Dendritic cell treated with granulocyte-macrophage colony-stimulating factor and Interleukin-4, amounts not matched to agents 40 ng/mL and 50 ng/mL, for 4 days (primary cell): ENCODE results near the gene RBM19.

Experiments used
- H3K27ac Mint-ChIP-seq: one replicate; pipeline ENCODE4 v1.8.0; 2022; ENCODE audit warnings: mild to moderate bottlenecking, mixed read lengths
- H3K27me3 Mint-ChIP-seq: one replicate; pipeline ENCODE4 v1.8.0; 2022; ENCODE audit warnings: mild to moderate bottlenecking, mixed read lengths
- H3K36me3 Mint-ChIP-seq: one replicate; pipeline ENCODE4 v1.8.0; 2022; ENCODE audit warnings: low read depth, mixed read lengths
- H3K4me1 Mint-ChIP-seq: one replicate; pipeline ENCODE4 v1.8.0; 2022; ENCODE audit warnings: low read depth, mixed read lengths
- H3K4me3 Mint-ChIP-seq: one replicate; pipeline ENCODE4 v1.8.0; 2022; ENCODE audit warnings: mild to moderate bottlenecking, moderate library complexity, mixed read lengths
- H3K9me3 Mint-ChIP-seq: one replicate; pipeline ENCODE4 v1.8.0; 2022; ENCODE audit warnings: mixed read lengths
- intact Hi-C: fragments of 100-400 bp; cut with micrococcal nuclease; formaldehyde crosslinking; loops from one replicate; pipeline ENCODE4 v1.15.0; 2022

RBM19 gene

DNA sequence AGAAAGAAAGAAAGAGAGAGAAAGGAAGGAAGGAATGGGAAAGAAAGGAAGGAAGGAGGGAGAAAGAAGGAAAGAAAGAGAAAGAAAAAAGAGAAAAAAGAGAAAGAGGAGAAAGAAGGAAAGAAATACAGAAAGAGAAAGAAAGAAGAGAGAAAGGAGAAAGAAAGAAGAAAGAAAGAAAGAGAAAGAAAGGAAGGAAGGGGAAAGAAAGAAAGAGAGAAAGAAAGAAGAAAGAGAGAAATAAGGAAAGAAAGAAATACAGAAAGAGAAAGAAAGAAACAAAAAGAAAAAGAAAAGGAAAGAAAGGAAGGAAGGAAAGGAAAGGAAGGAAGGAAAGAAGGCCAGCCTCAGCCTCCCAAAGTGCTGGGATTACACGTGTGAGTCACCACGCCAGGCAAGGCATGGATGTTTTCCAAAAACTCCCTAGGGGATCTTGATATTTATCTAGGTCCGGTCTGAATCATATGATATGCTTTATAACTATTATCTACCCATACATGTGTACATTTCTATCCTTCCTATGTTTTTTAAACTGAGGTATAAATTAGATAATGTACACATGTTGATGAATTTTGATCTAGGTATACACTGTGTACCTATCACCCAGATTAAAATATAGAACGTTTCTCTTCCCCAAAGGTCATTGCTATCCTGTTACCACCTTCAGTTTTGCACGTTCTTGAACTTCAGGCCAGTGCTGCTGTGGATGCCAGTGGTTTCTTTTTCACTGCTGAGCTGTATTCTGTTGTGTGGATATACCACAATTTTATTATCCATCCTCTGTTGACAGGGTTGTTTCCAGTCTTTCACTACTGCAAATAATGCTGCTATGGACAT lies 177.9 kb downstream of the RBM19 start:
- intact Hi-C loops: no loop called here
- no peaks in the 10 kb centered on the region for H3K4me1 Mint-ChIP-seq
- H3K27ac Mint-ChIP-seq: no peak overlapping the region
- no peaks in the 10 kb centered on the region for H3K36me3 Mint-ChIP-seq
- peaks cover 18% of the 10 kb centered on the region for H3K27me3 Mint-ChIP-seq
- H3K4me3 Mint-ChIP-seq: no peak overlapping the region
- H3K9me3 Mint-ChIP-seq: no peaks in the 10 kb centered on the region

DNA sequence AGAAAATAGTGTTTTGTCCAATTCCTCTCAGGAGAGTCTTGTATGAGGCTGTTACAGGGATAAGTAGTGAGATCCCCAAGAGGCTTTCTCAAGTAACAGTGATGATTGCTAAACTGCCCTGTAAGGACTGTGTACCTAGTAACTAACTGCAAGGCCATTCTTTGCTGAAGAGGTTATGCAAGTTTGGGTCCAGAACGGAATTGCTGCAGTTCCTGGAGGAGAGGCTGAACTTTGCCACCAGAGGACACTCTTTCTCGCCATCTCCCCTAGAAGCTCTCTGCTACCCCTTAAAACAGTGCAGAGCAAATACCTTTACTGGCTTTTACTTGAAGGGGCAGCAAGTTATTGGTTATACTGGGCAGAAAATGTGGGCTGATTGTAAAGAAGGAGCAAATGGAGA lies 180.0 kb downstream of the RBM19 start:
- intact Hi-C loops: no loop called here
- Mint-ChIP-seq H3K36me3 (no peaks in the 10 kb centered on the region), H3K27ac (no peak overlapping the region), H3K4me1 (no peaks in the 10 kb centered on the region), H3K27me3 (peaks cover 25% of the 10 kb centered on the region), H3K9me3 (no peaks in the 10 kb centered on the region), H3K4me3 (no peak overlapping the region)

DNA sequence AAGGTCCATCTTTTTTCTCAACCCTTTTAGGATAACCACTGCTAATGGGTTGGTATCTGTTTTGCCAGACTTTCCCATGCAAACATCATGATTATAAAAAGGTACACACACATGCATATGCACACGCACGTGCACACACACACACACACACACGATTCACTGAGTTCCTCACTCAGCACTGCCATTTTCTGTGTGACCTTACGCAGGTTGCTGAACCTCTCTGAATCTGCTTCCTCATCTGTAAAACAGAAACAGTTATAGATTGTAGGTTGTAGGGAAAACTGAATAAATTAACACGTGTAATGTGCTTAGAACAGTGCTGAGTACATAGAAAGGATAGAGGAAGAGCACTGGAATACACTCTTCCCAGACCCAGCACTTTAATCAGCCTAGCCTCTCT lies 182.3 kb downstream of the RBM19 start:
- intact Hi-C loops: no loop called here
- Mint-ChIP-seq H3K4me3 (no peak overlapping the region), H3K27ac (no peak overlapping the region), H3K36me3 (no peaks in the 10 kb centered on the region), H3K4me1 (no peaks in the 10 kb centered on the region), H3K9me3 (no peaks in the 10 kb centered on the region), H3K27me3 (peaks cover 32% of the 10 kb centered on the region)

DNA sequence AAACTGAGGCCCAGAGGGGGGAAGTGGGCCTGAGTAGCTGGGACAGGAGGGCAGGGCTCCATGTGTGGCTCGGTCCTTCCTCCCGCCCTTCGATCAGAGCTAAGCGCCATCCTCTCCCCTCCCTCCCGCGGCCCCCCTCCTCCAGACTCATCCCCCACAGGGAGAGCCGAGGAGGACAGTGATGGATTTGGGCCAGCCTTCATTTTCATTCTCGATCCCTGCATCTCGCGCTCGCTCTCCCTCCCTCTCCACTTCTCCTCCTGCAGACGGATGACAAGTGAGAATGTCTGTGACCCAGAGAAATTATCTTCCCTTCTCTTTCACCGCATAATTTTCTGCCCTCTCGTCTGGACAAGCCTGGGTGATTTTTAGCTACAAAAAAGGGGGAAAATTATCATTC lies 183.3 kb downstream of the RBM19 start:
- Mint-ChIP-seq H3K9me3 (no peaks in the 10 kb centered on the region), H3K27ac (no peak overlapping the region), H3K27me3 (peaks cover 32% of the 10 kb centered on the region), H3K4me3 (no peak overlapping the region), H3K4me1 (no peaks in the 10 kb centered on the region), H3K36me3 (no peaks in the 10 kb centered on the region)
- intact Hi-C loops: no loop called here

DNA sequence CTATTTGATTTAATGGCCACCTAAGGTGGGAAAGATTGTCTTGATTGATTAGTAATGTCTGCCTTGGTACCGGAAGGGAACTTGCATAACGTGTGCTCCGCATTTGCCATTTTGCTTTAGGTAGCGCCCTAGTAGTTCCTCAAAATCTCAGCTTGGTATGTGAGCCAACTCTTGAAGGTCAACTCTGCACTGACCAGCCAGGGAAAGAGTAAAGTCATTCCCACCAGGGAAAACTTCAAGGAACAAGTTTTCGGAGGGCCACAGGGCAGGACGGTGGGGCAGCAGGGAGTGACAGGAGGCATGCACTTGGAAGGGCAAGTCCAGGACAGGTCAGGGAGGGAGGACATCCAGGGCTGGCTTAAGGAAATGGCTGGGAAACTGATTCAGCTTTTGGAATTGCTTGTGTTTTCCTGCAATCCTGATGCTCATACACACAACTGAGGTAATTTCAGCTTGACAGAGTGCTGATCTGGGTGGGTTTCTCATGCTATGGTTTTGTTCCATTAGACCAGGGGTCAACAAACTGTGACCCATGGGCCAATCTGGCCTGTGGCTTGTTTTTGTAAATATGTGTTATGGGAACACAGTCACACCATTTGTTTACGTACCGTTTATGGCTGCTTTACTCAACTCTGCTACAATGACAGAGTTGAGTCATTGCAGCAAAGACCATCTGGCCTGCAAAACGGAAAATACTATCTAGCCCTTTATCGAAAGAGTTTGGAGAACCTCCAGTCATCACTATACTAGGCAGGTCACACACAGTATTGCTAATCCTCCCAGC lies 184.5 kb downstream of the RBM19 start:
- Mint-ChIP-seq H3K27me3 (peaks cover 24% of the 10 kb centered on the region), H3K9me3 (no peaks in the 10 kb centered on the region), H3K27ac (no peak overlapping the region), H3K36me3 (no peaks in the 10 kb centered on the region), H3K4me1 (no peaks in the 10 kb centered on the region), H3K4me3 (no peak overlapping the region)
- intact Hi-C loops: no loop called here

DNA sequence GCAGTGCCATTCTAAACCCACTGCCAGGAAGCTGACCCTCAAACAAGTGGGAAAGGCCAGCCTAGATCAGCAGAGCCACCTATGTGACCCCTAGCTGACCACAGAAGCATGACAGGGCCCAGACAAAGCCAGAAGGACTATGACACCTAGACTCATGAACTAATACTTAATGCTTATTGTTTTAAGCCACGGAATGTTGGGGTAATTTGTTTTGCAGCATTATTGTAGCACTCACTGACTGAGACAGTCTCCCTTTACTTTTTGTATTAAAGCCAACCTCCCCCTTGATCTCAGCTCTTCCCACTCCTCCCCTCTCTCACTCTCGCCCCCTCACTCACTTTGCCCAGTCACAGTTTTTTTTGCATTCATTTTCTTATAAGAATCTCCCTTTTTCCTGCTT lies 186.4 kb downstream of the RBM19 start:
- Mint-ChIP-seq H3K4me3 (no peak overlapping the region), H3K27ac (no peak overlapping the region), H3K27me3 (peaks cover 20% of the 10 kb centered on the region), H3K9me3 (no peaks in the 10 kb centered on the region), H3K36me3 (no peaks in the 10 kb centered on the region), H3K4me1 (no peaks in the 10 kb centered on the region)
- intact Hi-C loops: no loop called here

DNA sequence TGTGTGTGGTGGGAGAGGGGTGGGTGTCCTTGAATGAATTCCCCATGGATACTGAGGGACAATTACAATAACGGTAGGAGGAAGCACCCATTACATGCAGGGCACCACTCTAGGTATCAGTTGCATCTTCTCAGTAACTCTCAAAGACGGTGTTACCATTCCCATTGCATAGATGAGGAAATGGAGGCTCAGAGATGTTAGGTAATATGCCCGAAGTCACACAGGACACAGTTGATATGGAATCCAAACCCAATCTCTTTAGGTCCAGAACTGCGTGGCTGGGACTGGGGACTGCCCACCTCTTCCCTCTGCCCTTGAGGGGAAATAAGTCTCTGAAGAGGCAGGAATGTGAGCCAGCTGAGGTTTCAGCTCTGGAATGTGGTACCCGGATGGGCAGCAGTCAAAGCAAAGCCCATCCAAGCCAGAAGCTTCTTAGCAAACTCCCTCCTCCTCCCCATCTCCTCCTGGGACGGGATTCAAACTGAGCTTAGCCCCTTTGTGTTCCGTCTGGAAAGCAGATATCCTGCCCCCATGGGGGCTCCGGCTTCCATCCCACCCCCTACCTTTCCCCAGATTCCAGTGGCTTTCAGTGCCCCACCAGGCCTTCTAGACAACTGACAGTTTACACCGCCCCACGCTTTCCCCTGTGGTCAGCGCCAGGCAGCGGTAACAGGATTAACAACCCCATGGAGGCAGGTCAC lies 187.5 kb downstream of the RBM19 start:
- Mint-ChIP-seq H3K4me3 (no peak overlapping the region), H3K4me1 (no peaks in the 10 kb centered on the region), H3K27ac (no peak overlapping the region), H3K27me3 (peaks cover 20% of the 10 kb centered on the region), H3K36me3 (no peaks in the 10 kb centered on the region), H3K9me3 (no peaks in the 10 kb centered on the region)
- intact Hi-C loops: no loop called here

DNA sequence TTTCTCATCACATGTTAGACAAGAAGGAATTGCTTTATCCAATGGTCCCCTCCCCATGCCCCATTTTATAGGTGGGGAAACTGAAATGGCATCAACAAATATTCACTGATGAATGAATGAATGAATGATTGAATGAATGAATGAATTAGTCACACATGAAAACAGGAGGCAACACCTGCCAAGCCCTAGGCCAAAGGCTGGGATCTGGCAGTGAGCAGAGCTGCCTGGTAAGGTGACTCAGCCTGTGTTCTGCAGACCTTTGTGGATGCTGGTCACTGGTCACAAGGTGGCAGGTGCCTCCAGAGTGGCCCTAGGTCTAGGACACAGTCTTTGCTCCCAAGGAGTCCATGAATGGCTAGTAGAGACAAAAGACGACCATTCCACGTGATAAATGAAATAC lies 188.4 kb downstream of the RBM19 start:
- no peaks in the 10 kb centered on the region for H3K4me1 Mint-ChIP-seq
- intact Hi-C loops: no loop called here
- peaks cover 18% of the 10 kb centered on the region for H3K27me3 Mint-ChIP-seq
- no peak overlapping the region for H3K4me3 Mint-ChIP-seq
- H3K36me3 Mint-ChIP-seq: no peaks in the 10 kb centered on the region
- no peaks in the 10 kb centered on the region for H3K9me3 Mint-ChIP-seq
- no peak overlapping the region for H3K27ac Mint-ChIP-seq

DNA sequence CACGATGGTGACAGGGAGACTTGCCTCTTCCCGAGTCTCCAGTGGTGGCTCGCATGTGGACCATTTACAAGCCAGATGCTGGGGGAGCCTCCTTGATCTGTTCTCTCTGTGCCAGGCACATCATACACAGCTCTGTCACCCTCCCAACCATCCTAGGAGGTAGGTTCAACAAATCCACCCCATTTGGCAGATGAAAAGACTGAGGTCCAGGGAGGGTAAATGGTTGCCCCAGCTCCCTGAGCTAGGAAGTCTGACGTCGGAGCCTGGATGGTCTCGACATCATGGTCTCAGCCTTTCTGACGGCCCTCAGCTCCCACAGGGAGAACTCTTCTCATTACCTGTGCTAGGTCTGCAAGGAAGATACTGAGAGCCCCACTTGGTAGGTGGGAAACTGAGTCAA lies 189.6 kb downstream of the RBM19 start:
- H3K27me3 Mint-ChIP-seq: peaks cover 15% of the 10 kb centered on the region
- no peaks in the 10 kb centered on the region for H3K36me3 Mint-ChIP-seq
- H3K4me3 Mint-ChIP-seq: no peak overlapping the region
- H3K4me1 Mint-ChIP-seq: no peaks in the 10 kb centered on the region
- no peaks in the 10 kb centered on the region for H3K9me3 Mint-ChIP-seq
- no peak overlapping the region for H3K27ac Mint-ChIP-seq
- intact Hi-C loops: no loop called here

DNA sequence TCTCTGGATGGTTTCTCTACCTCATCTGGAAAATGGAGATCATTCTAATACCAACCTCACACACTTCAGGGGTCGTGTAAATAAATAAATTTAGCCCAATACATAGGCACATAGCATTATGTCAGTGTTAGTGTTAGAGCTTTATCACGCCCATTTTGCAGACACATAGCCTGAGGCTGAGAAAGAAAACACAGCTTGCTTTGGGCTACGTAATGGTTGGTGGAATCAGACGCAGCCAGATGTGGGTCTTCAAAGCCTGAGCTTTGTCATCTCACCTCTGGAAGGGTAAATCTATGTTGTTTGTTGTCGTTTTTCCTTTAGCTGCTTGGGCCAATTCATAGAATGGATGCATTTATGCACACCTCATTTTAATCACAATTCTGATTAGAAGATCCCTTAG lies 191.6 kb downstream of the RBM19 start:
- Mint-ChIP-seq H3K27me3 (peaks cover 6% of the 10 kb centered on the region), H3K36me3 (no peaks in the 10 kb centered on the region), H3K4me3 (no peak overlapping the region), H3K9me3 (no peaks in the 10 kb centered on the region), H3K27ac (no peak overlapping the region), H3K4me1 (no peaks in the 10 kb centered on the region)
- intact Hi-C loops: no loop called here

DNA sequence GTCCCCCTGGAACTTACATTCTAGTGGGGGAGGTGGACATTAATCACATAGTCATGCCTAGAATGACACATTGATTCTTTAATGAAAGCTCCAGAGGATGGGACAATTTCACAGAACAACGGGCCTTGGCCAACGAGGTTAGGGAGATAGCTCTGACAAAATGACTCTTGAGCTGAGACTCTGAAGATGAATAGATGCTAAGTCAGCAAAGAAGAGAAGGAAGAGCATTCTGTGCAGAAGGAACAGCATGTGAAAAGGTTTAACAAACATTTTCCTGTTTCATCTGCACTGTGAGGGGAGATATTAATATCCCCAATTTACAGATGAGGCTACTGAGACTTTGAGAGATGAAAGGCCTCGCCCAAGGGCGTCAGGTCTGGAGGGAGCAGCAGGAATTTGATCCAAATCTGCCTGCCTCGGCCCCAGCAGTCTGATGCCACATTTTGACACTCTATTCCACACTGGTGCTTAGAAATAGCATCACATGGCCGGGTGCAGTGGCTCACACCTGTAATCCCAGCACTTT lies 193.6 kb downstream of the RBM19 start:
- no peaks in the 10 kb centered on the region for H3K27me3 Mint-ChIP-seq

DNA sequence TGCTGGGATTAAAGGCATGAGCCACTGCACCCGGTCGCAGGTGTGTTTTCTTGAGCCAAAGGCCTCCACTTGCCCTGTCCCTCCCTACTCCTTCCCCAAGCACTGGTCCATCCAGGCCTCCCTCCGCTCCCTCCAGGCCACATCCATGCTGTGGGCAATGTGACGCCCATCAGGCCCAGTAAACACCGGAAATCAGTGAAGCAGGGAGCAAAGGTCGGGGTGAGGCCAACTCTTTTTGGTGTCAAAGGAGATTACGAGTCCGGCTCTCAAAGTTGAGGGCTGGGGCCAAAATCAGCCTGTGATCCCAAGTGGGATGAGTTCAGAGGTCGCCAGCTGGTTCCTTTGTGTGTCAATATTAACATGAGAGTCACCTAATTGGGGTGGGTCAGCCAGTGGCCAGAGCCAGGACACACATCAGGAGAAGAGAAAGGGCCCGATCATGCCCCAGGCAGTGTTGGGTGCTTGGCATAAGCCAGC lies 195.7 kb downstream of the RBM19 start:
- Mint-ChIP-seq H3K27me3 (peaks cover 2% of the 10 kb centered on the region), H3K27ac (no peak overlapping the region), H3K4me3 (no peak overlapping the region), H3K36me3 (no peaks in the 10 kb centered on the region), H3K4me1 (no peaks in the 10 kb centered on the region), H3K9me3 (no peaks in the 10 kb centered on the region)
- intact Hi-C loops: no loop called here

More for the DNA sequence above, 193.6 kb downstream of the RBM19 start:
- no peak overlapping the region for H3K27ac Mint-ChIP-seq
- no peaks in the 10 kb centered on the region for H3K36me3 Mint-ChIP-seq
- no peak overlapping the region for H3K4me3 Mint-ChIP-seq
- H3K4me1 Mint-ChIP-seq: no peaks in the 10 kb centered on the region
- intact Hi-C loops: no loop called here
- H3K9me3 Mint-ChIP-seq: no peaks in the 10 kb centered on the region

DNA sequence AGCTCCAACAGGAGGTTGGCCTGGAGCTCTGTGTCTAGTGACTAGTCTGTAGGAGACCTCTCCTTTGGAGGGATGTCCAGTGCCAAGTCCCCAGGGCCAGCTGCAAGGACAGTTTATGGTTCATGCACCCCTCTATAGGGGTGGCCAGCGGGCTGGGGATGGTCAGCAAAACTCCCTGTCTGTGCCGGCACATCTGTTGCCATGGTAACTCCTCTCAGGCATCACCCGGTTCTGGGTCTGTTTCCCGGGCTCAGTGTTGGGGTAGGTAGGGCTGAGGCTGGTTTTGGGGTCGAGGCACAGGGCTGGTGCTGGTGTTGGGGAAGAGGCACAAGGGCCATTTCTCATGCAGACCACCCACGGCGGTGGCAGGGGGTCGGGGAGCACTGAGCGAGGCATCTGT lies 196.8 kb downstream of the RBM19 start:
- intact Hi-C loops: no loop called here
- H3K9me3 Mint-ChIP-seq: no peaks in the 10 kb centered on the region
- H3K36me3 Mint-ChIP-seq: no peaks in the 10 kb centered on the region
- no peaks in the 10 kb centered on the region for H3K4me1 Mint-ChIP-seq
- H3K27ac Mint-ChIP-seq: no peak overlapping the region
- no peak overlapping the region for H3K4me3 Mint-ChIP-seq
- H3K27me3 Mint-ChIP-seq: peaks cover 5% of the 10 kb centered on the region

DNA sequence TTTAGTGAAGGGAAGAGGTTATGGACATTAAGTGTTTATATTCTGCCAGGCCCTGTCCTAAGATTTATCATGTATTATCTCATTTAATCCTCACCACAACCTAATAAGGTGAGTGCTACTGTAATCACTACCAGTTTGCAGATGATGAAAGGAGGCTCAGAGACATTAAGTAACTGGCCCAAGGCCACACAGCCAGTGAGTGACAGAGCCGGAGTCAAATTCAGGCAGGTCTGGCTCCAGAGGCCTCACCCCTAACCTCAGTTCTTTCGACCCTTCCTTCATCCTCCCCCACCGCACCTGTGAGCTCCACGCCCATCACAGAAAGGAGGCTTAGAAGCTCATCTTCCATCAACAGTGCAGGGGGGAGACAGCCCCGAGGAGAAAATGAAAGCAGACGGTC lies 197.3 kb downstream of the RBM19 start:
- intact Hi-C loops: no loop called here
- Mint-ChIP-seq H3K4me1 (no peaks in the 10 kb centered on the region), H3K36me3 (no peaks in the 10 kb centered on the region), H3K9me3 (no peaks in the 10 kb centered on the region), H3K27me3 (peaks cover 5% of the 10 kb centered on the region), H3K27ac (no peak overlapping the region), H3K4me3 (no peak overlapping the region)
